GM12878 (cell line): ENCODE measurements around the gene RNF169. TPM values are rescaled to one million over a fixed set of nuclear protein-coding genes. Genes with fewer than 3 reads are reported as not detected.

ENCODE experiments used
- ATAC-seq: fragments of 200-7000 bp; cut with Tn5 transposase; 3 replicates; pipeline ENCODE4 v1.9.1; 2020; ENCODE audit warnings: mild to moderate bottlenecking, moderate library complexity
- BruUV-seq: library from RNA; stranded (reverse); fragments of 400-500 nt; replicated peaks from 2 replicates; lab custom pipeline; 2021; lab: Mats Ljungman, UMichigan
- CTCF ChIA-PET: fragments of 300-600 bp; sonication (Branson Sonifier 250); formaldehyde crosslinking; extraction: SDS; loops from one replicate; lab custom pipeline; 2021; ENCODE audit warnings: inconsistent platforms; lab: Yijun Ruan, JAX
- POLR2A ChIA-PET: fragments of 350-600 bp; formaldehyde crosslinking; extraction: SDS; loops from one replicate; lab custom pipeline; 2021; ENCODE audit warnings: inconsistent platforms; lab: Charles Lee
- RAD21 ChIA-PET: fragments of 300-600 bp; sonication (Branson Sonifier 250); formaldehyde crosslinking; loops from one replicate; lab custom pipeline; 2023; ENCODE audit warnings: antibody characterized with exemption; ENCODE audit not compliant: unreplicated experiment; lab: Charles Lee
- SMC1A ChIA-PET: fragments of 300-600 bp; sonication (Branson Sonifier 250); formaldehyde crosslinking; loops from one replicate; lab custom pipeline; 2023; ENCODE audit not compliant: unreplicated experiment, uncharacterized antibody; lab: Charles Lee
- DNase-seq: peaks from one replicate; pipeline ENCODE4 v3.0.0-alpha.2; 2011; ENCODE audit warnings: low read depth, low spot score
- FAIRE-seq: peaks from 3 replicates; lab custom pipeline; 2011; peaks lifted over from hg19 to GRCh38; lab: Jason Lieb, UNC
- H2AFZ ChIP-seq: 2 replicates; pipeline ENCODE4 v1.6.0; 2011; ENCODE audit warnings: low read depth, low read length, control low read depth; ENCODE audit not compliant: control insufficient read depth
- H3K27ac ChIP-seq: 2 replicates; pipeline ENCODE4 v1.5.1; 2011; ENCODE audit warnings: control low read depth; ENCODE audit not compliant: control insufficient read depth, insufficient read depth
- H3K27me3 ChIP-seq, 2 experiments: replicated peaks in 1 of 2; 2 replicates each; pipeline versions ENCODE4 v1.6.0 to v1.6.1; 2011; ENCODE audit warnings: low read length in 1 of 2; ENCODE audit not compliant: control insufficient read depth in 2 of 2, insufficient read depth in 2 of 2
- H3K36me3 ChIP-seq, 2 experiments: 2 replicates each; pipeline ENCODE4 v1.5.1; 2011; ENCODE audit warnings: low read length in 1 of 2; ENCODE audit not compliant: control insufficient read depth in 2 of 2, insufficient read depth in 2 of 2
- H3K4me1 ChIP-seq: 2 replicates; pipeline ENCODE4 v1.6.1; 2011; ENCODE audit warnings: mild to moderate bottlenecking, low read length, moderate library complexity, mixed read lengths; ENCODE audit not compliant: control insufficient read depth, insufficient read depth
- H3K4me2 ChIP-seq: 2 replicates; pipeline ENCODE4 v1.6.0; 2011; ENCODE audit warnings: control low read depth; ENCODE audit not compliant: control insufficient read depth, insufficient read depth
- H3K4me3 ChIP-seq: fragments of 200-600 bp; sonication (generic); 2 replicates; pipeline ENCODE4 v1.5.1; 2016
- H3K79me2 ChIP-seq: 2 replicates; pipeline ENCODE4 v1.6.0; 2011; ENCODE audit warnings: low read length; ENCODE audit not compliant: control insufficient read depth, insufficient read depth
- H3K9ac ChIP-seq: 2 replicates; pipeline ENCODE4 v1.8.0; 2011; ENCODE audit warnings: low read length, control low read depth, mixed read lengths; ENCODE audit not compliant: control insufficient read depth, insufficient read depth
- H3K9me3 ChIP-seq: replicated peaks from 3 replicates; pipeline ENCODE4 v1.5.1; 2011; ENCODE audit warnings: mild to moderate bottlenecking, low read length; ENCODE audit not compliant: control insufficient read depth, insufficient read depth
- H4K20me1 ChIP-seq: 2 replicates; pipeline ENCODE4 v1.6.0; 2011; ENCODE audit not compliant: control insufficient read depth, insufficient read depth
- BACH1 ChIP-seq: fragments of 450-650 bp; IDR thresholded peaks from 2 replicates; pipeline ENCODE4 v1.6.1; 2017; ENCODE audit warnings: mild to moderate bottlenecking, borderline replicate concordance
- BMI1 ChIP-seq: fragments of 450-650 bp; IDR thresholded peaks from 2 replicates; pipeline ENCODE4 v1.6.1; 2016; ENCODE audit warnings: mild to moderate bottlenecking, moderate library complexity, borderline replicate concordance
- BRCA1 ChIP-seq: IDR thresholded peaks from 2 replicates; pipeline ENCODE4 v1.6.1; 2011; ENCODE audit warnings: low read depth, low read length, improper control_type of control experiment
- CHD2 ChIP-seq: IDR thresholded peaks from 2 replicates; pipeline ENCODE4 v1.6.1; 2011; ENCODE audit warnings: low read depth, low read length, improper control_type of control experiment, borderline replicate concordance
- EP300 ChIP-seq, 2 experiments: fragments of 150-350 bp in 1 of 2; IDR thresholded peaks; 2 replicates each; pipeline ENCODE4 v1.6.1; 2011 to 2012; ENCODE audit warnings: low read depth in 2 of 2, low read length in 2 of 2, borderline replicate concordance in 1 of 2, improper control_type of control experiment in 1 of 2, inconsistent platforms in 1 of 2; ENCODE audit not compliant: control insufficient read depth in 1 of 2
- POLR2AphosphoS5 ChIP-seq: IDR thresholded peaks from 2 replicates; pipeline ENCODE4 v1.6.1; 2011; ENCODE audit warnings: mild to moderate bottlenecking, low read length, inconsistent platforms
- RB1 ChIP-seq: fragments of 450-650 bp; formaldehyde crosslinking; IDR thresholded peaks from 2 replicates; pipeline ENCODE4 v1.6.1; 2017; ENCODE audit warnings: mild to moderate bottlenecking, borderline replicate concordance
- SMAD5 ChIP-seq: IDR thresholded peaks from 2 replicates; pipeline ENCODE4 v1.6.1; 2016; ENCODE audit warnings: antibody characterized with exemption, low read depth
- SUPT20H ChIP-seq: IDR thresholded peaks from 2 replicates; pipeline ENCODE4 v1.6.1; 2011; ENCODE audit warnings: low read depth, mild to moderate bottlenecking, low read length, moderate library complexity, borderline replicate concordance; ENCODE audit not compliant: control insufficient read depth
- TCF3 ChIP-seq: IDR thresholded peaks from 2 replicates; pipeline ENCODE4 v1.6.1; 2012; ENCODE audit warnings: low read depth, mild to moderate bottlenecking, low read length, borderline replicate concordance; ENCODE audit not compliant: insufficient read depth
- USF1 ChIP-seq: IDR thresholded peaks from 2 replicates; pipeline ENCODE4 v1.6.1; 2011; ENCODE audit warnings: borderline replicate concordance, low read depth, mild to moderate bottlenecking, moderate library complexity, mixed read lengths, low read length; ENCODE audit not compliant: insufficient read depth; ENCODE audit errors: extremely low read length
- ZNF207 ChIP-seq: fragments of 450-650 bp; IDR thresholded peaks from 2 replicates; pipeline ENCODE4 v1.6.1; 2014; ENCODE audit warnings: antibody characterized with exemption, mild to moderate bottlenecking, borderline replicate concordance
- WGBS: methylation state at CpG from one replicate; pipeline ENCODE4 v1.1.6; 2016; ENCODE audit warnings: low lambda C conversion rate; ENCODE audit not compliant: insufficient replicate concordance, insufficient coverage; ENCODE audit errors: missing lambda C conversion rate; 5-methylcytosine and 5-hydroxymethylcytosine counted together
- in situ Hi-C: fragments of 300-500 bp; cut with MboI; formaldehyde crosslinking; loops from 9 replicates; pipeline ENCODE4 v1.14.3; 2018; ENCODE audit warnings: mixed read lengths
- intact Hi-C: fragments of 100-400 bp; cut with micrococcal nuclease; formaldehyde crosslinking; loops from one replicate; pipeline ENCODE4 v1.14.2; 2022; ENCODE audit not compliant: unreplicated experiment
- polyA plus RNA-seq, 11 experiments: library from polyadenylated mRNA; depleted of rRNA in 4 of 11; unstranded in 6 of 11; stranded (reverse) in 5 of 11; fragments of >200 nt; fragmentation: Nextera tagmentation in 4 of 11; fragmentation: Illumina TruSeq in 1 of 11; extraction: Ambion mirVana in 4 of 11; extraction: Trizol in 1 of 11; gene quantifications; 1 replicate in 1 of 11; 2 replicates in 10 of 11; pipeline versions ENCODE4 v1.2.1 to v1.2.3, GENCODE V29; 2011 to 2016; ENCODE audit warnings: inconsistent platforms in 2 of 11, missing spikeins in 2 of 11, low read depth in 1 of 11
- total RNA-seq, 4 experiments: library from RNA; depleted of rRNA in 3 of 4; stranded (reverse); fragments of >200 nt in 3 of 4; fragmentation: Illumina TruSeq in 1 of 4; extraction: Trizol in 1 of 4; gene quantifications; 2 replicates each; pipeline versions ENCODE4 v1.2.1 to v1.2.3, GENCODE V29; 2013 to 2021
- TF ChIP-seq, protein P1 (sequence below): fragments of 150-350 bp; IDR thresholded peaks from 2 replicates; pipeline ENCODE4 v1.6.1; 2014; ENCODE audit warnings: mild to moderate bottlenecking, low read depth, low read length

The RNF169 gene
- total and polyA plus RNA-seq, 10 of the 15 experiments (the other 5 are each of a cell fraction or from before 2014, with no cell fraction given), result 0.32 to 13.2 (median 6.4) TPM

DNA sequence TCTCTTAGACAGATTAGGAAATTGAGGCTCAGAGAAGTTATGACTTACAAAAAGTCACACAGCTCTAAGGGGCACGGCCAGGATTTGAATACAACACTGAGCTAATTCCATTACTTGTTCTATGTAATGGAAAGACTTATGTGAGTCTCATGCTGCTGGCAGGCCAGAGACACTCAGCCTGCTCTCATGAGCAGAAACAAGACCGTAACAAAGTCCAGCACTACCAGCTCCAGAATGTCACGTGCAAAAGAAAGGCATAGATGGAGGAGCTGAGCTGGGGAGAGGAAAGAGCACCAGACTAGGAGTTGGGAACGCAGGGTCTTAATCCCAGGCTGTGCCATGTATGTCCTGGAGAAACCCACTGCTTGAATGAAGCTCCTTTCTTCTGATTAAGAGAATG, 19.3 kb upstream of the RNF169 start (continued):
- TF ChIP-seq, protein P1, sequence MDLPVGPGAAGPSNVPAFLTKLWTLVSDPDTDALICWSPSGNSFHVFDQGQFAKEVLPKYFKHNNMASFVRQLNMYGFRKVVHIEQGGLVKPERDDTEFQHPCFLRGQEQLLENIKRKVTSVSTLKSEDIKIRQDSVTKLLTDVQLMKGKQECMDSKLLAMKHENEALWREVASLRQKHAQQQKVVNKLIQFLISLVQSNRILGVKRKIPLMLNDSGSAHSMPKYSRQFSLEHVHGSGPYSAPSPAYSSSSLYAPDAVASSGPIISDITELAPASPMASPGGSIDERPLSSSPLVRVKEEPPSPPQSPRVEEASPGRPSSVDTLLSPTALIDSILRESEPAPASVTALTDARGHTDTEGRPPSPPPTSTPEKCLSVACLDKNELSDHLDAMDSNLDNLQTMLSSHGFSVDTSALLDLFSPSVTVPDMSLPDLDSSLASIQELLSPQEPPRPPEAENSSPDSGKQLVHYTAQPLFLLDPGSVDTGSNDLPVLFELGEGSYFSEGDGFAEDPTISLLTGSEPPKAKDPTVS, result no peak
- TF ChIP-seq POLR2AphosphoS5, result no peak
- TF ChIP-seq USF1, result no peak
- no peak for TF ChIP-seq CHD2
- TF ChIP-seq BACH1, result no peak
- no peak for TF ChIP-seq ZNF207
- TF ChIP-seq SUPT20H, result no peak
- TF ChIP-seq RB1, result no peak

DNA sequence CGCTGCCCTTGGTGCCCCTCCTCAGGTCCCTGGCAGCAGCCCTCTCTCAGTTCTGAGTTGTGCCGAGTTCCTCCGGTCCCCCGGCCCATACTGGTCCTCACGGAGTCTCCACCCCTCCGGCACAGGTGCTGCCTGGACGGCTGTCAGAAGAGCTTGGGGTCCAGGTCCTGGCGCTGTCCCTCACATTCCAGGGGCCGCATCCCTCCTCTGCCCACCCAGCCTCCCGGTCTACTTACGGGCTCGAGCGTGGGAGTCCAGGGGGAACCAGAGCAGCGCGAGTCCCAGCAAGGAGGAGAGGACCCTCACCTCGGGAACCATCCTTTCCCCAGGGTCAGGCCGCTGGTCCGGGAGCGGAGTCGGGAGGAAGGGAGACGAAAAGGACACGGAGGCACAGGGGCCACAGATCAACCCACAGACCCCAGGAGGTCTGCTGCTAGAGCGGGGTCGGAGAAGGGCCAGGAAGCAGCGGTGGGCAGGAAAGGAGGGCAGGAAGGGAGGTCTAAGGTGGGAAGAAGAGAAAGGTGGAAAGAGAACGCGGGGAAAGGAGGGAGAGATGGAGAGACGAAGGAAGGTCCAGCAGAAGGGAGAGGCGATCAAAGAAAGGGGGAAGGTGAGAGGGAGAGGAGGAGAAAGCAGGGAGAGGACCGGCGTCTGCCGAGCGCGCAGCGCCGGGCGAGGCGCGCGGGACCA, 17.9 kb upstream of the RNF169 start:
- ChIA-PET SMC1A (no interaction called here), RAD21 (no interaction called here), CTCF (interaction anchor here (2.5 kb wide), 1 partner anchor 30 kb away, joined by 12 read pairs; no protein-coding TSS in a partner anchor), POLR2A (no interaction called here)
- intact Hi-C loops (no loop called here), in situ Hi-C loops (no loop called here)
- no peaks in the 10 kb centered on the region for H3K9me3 ChIP-seq
- no TSS peak for BruUV-seq
- no peaks in the 10 kb centered on the region for H3K4me1 ChIP-seq
- no peak overlapping the region for H2AFZ ChIP-seq
- 32% methylated on average over 28 of the region's 40 CpGs for WGBS
- H3K27ac ChIP-seq, result no peak overlapping the region
- FAIRE-seq, result no peak
- no peak overlapping the region for H3K9ac ChIP-seq
- no peak overlapping the region for H3K4me3 ChIP-seq
- H3K4me2 ChIP-seq, result no peak overlapping the region
- no peaks in the 10 kb centered on the region for H3K36me3 ChIP-seq
- no peaks in the 10 kb centered on the region; the same call in 1 of the 2 replicates for H4K20me1 ChIP-seq
- DNase-seq, result no peak
- no peak for ATAC-seq
- H3K79me2 ChIP-seq, result no peaks in the 10 kb centered on the region
- no peak for TF ChIP-seq BRCA1
- TF ChIP-seq BMI1, result no peak
- no peak for TF ChIP-seq TCF3
- TF ChIP-seq EP300 (IDR thresholded peaks at IDR 0.05; ENCODE audit: borderline replicate concordance in 1 of 2, control insufficient read depth in 1 of 2, low read depth in 2 of 2, low read length in 2 of 2), result no peak
- TF ChIP-seq SMAD5, result no peak
- peaks cover 12 to 17% of the 10 kb centered on the region in 2 experiments for H3K27me3 ChIP-seq
